ENCODE results near the gene FIS1.
A peak's percentile ranks its signal among the peaks of the same experiment; 100 is the strongest.
"Not testable (repeated sequence)": the region's sequence is repeated elsewhere in the genome, so short reads cannot be mapped to it uniquely, and the experiment has no call there.

FIS1 gene

GRCh38 chr7:101285171-101285570 is 40.3 kb upstream of the FIS1 start:
- WGBS, 2 experiments (ENCODE audit: insufficient coverage in 2 of 2), result 90 to 91% methylated on average over 7 to 8 of the region's 9 CpGs
- Histone ChIP-seq H3K4me3 (ENCODE audit: extremely low read depth, insufficient read depth, low read length, poor library complexity, severe bottlenecking) (no peak overlapping the region), H3K9me3 (ENCODE audit: control insufficient read depth, low read length) (no peaks in the 10 kb centered on the region), H3K36me3 (ENCODE audit: control insufficient read depth, insufficient read depth, low read length) (no peaks in the 10 kb centered on the region), H3K4me1 (ENCODE audit: control insufficient read depth, insufficient read depth, low read length, poor library complexity, severe bottlenecking) (no peaks in the 10 kb centered on the region), H3K27ac (ENCODE audit: low read depth, low read length, severe bottlenecking) (no peak overlapping the region)

- not testable (repeated sequence) for H3K36me3 ChIP-seq (ENCODE audit: control insufficient read depth, insufficient read depth, low read length); H3K4me3 ChIP-seq (ENCODE audit: extremely low read depth, insufficient read depth, low read length, poor library complexity, severe bottlenecking); H3K9me3 ChIP-seq (ENCODE audit: control insufficient read depth, low read length); H3K4me1 ChIP-seq (ENCODE audit: control insufficient read depth, insufficient read depth, low read length, poor library complexity, severe bottlenecking); H3K27ac ChIP-seq (ENCODE audit: low read depth, low read length, severe bottlenecking)
- whole genome bisulfite sequencing, 2 experiments (ENCODE audit: insufficient coverage in 2 of 2), result 87 to 97% methylated on average over 6 to 7 of the region's 8 CpGs
These were observed 36.0 kb upstream of the FIS1 start for GRCh38 chr7:101280912-101281311.

GRCh38 chr7:101278461-101279292 is 33.8 kb upstream of the FIS1 start:
- H3K4me3 ChIP-seq (ENCODE audit: extremely low read depth, insufficient read depth, low read length, poor library complexity, severe bottlenecking), result no peak overlapping the region
- whole genome bisulfite sequencing, 2 experiments (ENCODE audit: insufficient coverage in 2 of 2), result 94 to 96% methylated on average over 19 to 24 of the region's 24 CpGs
- H3K36me3 ChIP-seq (ENCODE audit: control insufficient read depth, insufficient read depth, low read length), result no peaks in the 10 kb centered on the region
- H3K27ac ChIP-seq (ENCODE audit: low read depth, low read length, severe bottlenecking), result no peak overlapping the region
- H3K4me1 ChIP-seq (ENCODE audit: control insufficient read depth, insufficient read depth, low read length, poor library complexity, severe bottlenecking), result no peaks in the 10 kb centered on the region
- H3K9me3 ChIP-seq (ENCODE audit: control insufficient read depth, low read length), result no peaks in the 10 kb centered on the region

GRCh38 chr7:101277155-101277554 is 32.3 kb upstream of the FIS1 start:
- no peaks in the 10 kb centered on the region for H3K9me3 ChIP-seq (ENCODE audit: control insufficient read depth, low read length)
- H3K27ac ChIP-seq (ENCODE audit: low read depth, low read length, severe bottlenecking), result no peak overlapping the region
- H3K4me1 ChIP-seq (ENCODE audit: control insufficient read depth, insufficient read depth, low read length, poor library complexity, severe bottlenecking), result no peaks in the 10 kb centered on the region
- no peaks in the 10 kb centered on the region for H3K36me3 ChIP-seq (ENCODE audit: control insufficient read depth, insufficient read depth, low read length)
- H3K4me3 ChIP-seq (ENCODE audit: extremely low read depth, insufficient read depth, low read length, poor library complexity, severe bottlenecking), result no peak overlapping the region
- 80 to 83% methylated on average over 8 to 9 of the region's 9 CpGs for WGBS, 2 experiments (ENCODE audit: insufficient coverage in 2 of 2)

- whole genome bisulfite sequencing, 2 experiments (ENCODE audit: insufficient coverage in 2 of 2), result 66% methylated on average over 4 of the region's 4 CpGs; no CpG with 5 or more reads in 1 of the 2 experiments
- no peaks in the 10 kb centered on the region for H3K4me1 ChIP-seq (ENCODE audit: control insufficient read depth, insufficient read depth, low read length, poor library complexity, severe bottlenecking)
- H3K27ac ChIP-seq (ENCODE audit: low read depth, low read length, severe bottlenecking), result peak overlapping the region; percentile 0
- no peak overlapping the region for H3K4me3 ChIP-seq (ENCODE audit: extremely low read depth, insufficient read depth, low read length, poor library complexity, severe bottlenecking)
- no peaks in the 10 kb centered on the region for H3K36me3 ChIP-seq (ENCODE audit: control insufficient read depth, insufficient read depth, low read length)
- no peaks in the 10 kb centered on the region for H3K9me3 ChIP-seq (ENCODE audit: control insufficient read depth, low read length)
These were observed 28.3 kb upstream of the FIS1 start for GRCh38 chr7:101273206-101273605.

- Histone ChIP-seq H3K9me3 (ENCODE audit: control insufficient read depth, low read length) (no peaks in the 10 kb centered on the region), H3K27ac (ENCODE audit: low read depth, low read length, severe bottlenecking) (no peak overlapping the region), H3K36me3 (ENCODE audit: control insufficient read depth, insufficient read depth, low read length) (no peaks in the 10 kb centered on the region), H3K4me3 (ENCODE audit: extremely low read depth, insufficient read depth, low read length, poor library complexity, severe bottlenecking) (no peak overlapping the region), H3K4me1 (ENCODE audit: control insufficient read depth, insufficient read depth, low read length, poor library complexity, severe bottlenecking) (no peaks in the 10 kb centered on the region)
- WGBS, 2 experiments (ENCODE audit: insufficient coverage in 2 of 2), result 90 to 100% methylated on average over 4 of the region's 5 CpGs
These were observed 26.1 kb upstream of the FIS1 start for GRCh38 chr7:101271021-101271420.

GRCh38 chr7:101269664-101270063 is 24.8 kb upstream of the FIS1 start:
- Histone ChIP-seq H3K9me3 (ENCODE audit: control insufficient read depth, low read length) (no peaks in the 10 kb centered on the region), H3K27ac (ENCODE audit: low read depth, low read length, severe bottlenecking) (no peak overlapping the region), H3K4me3 (ENCODE audit: extremely low read depth, insufficient read depth, low read length, poor library complexity, severe bottlenecking) (no peak overlapping the region), H3K4me1 (ENCODE audit: control insufficient read depth, insufficient read depth, low read length, poor library complexity, severe bottlenecking) (no peaks in the 10 kb centered on the region), H3K36me3 (ENCODE audit: control insufficient read depth, insufficient read depth, low read length) (no peaks in the 10 kb centered on the region)
- 91 to 94% methylated on average over 18 to 21 of the region's 21 CpGs for WGBS, 2 experiments (ENCODE audit: insufficient coverage in 2 of 2)

GRCh38 chr7:101265622-101266516 is 21.0 kb upstream of the FIS1 start:
- WGBS, 2 experiments (ENCODE audit: insufficient coverage in 2 of 2), result 88 to 92% methylated on average over 15 of the region's 17 CpGs
- H3K9me3 ChIP-seq (ENCODE audit: control insufficient read depth, low read length), result no peaks in the 10 kb centered on the region
- no peak overlapping the region for H3K4me3 ChIP-seq (ENCODE audit: extremely low read depth, insufficient read depth, low read length, poor library complexity, severe bottlenecking)
- H3K36me3 ChIP-seq (ENCODE audit: control insufficient read depth, insufficient read depth, low read length), result no peaks in the 10 kb centered on the region
- no peak overlapping the region for H3K27ac ChIP-seq (ENCODE audit: low read depth, low read length, severe bottlenecking)
- H3K4me1 ChIP-seq (ENCODE audit: control insufficient read depth, insufficient read depth, low read length, poor library complexity, severe bottlenecking), result no peaks in the 10 kb centered on the region

GRCh38 chr7:101264102-101264706 is 19.3 kb upstream of the FIS1 start:
- H3K36me3 ChIP-seq (ENCODE audit: control insufficient read depth, insufficient read depth, low read length); H3K4me3 ChIP-seq (ENCODE audit: extremely low read depth, insufficient read depth, low read length, poor library complexity, severe bottlenecking); H3K4me1 ChIP-seq (ENCODE audit: control insufficient read depth, insufficient read depth, low read length, poor library complexity, severe bottlenecking); H3K9me3 ChIP-seq (ENCODE audit: control insufficient read depth, low read length); H3K27ac ChIP-seq (ENCODE audit: low read depth, low read length, severe bottlenecking): not testable (repeated sequence)
- 77 to 100% methylated on average over 1 to 4 of the region's 6 CpGs for WGBS, 2 experiments (ENCODE audit: insufficient coverage in 2 of 2)

- no peak overlapping the region for H3K27ac ChIP-seq (ENCODE audit: low read depth, low read length, severe bottlenecking)
- H3K4me1 ChIP-seq (ENCODE audit: control insufficient read depth, insufficient read depth, low read length, poor library complexity, severe bottlenecking), result no peaks in the 10 kb centered on the region
- H3K9me3 ChIP-seq (ENCODE audit: control insufficient read depth, low read length), result no peaks in the 10 kb centered on the region
- no peak overlapping the region for H3K4me3 ChIP-seq (ENCODE audit: extremely low read depth, insufficient read depth, low read length, poor library complexity, severe bottlenecking)
- no peaks in the 10 kb centered on the region for H3K36me3 ChIP-seq (ENCODE audit: control insufficient read depth, insufficient read depth, low read length)
- WGBS, 2 experiments (ENCODE audit: insufficient coverage in 2 of 2), result 88 to 91% methylated on average over 5 of the region's 7 CpGs
These were observed 13.4 kb upstream of the FIS1 start for GRCh38 chr7:101258243-101258731.

All from mesodermal cell (in vitro differentiated cells).